ENCODE results near the gene HAO2. TPM values are rescaled to one million over a fixed set of nuclear protein-coding genes. Genes with fewer than 3 reads are reported as not detected.

The HAO2 gene
- total RNA-seq = not detected

- Mint-ChIP-seq H3K27me3 (ENCODE audit: low read depth) (peaks cover 30% of the 10 kb centered on the region), H3K27ac (no peak within 1 kb of the TSS), H3K36me3 (ENCODE audit: insufficient read depth in 2 of 2) (no peaks in the 10 kb centered on the region), H3K9me3 (no peaks in the 10 kb centered on the region), H3K4me1 (ENCODE audit: low read depth) (no peaks in the 10 kb centered on the region), H3K4me3 (no peak within 1 kb of the TSS)
- no peak for DNase-seq
- no peak for ATAC-seq (replicated peaks in 1 of 2)
Measured at GRCh38 chr1:119368554-119368953, at the start of gene HAO2. Gene HAO2 (plus strand): TSS chr1:119368785. CDS start chr1:119381086, 12,301 bp downstream.

GRCh38 chr1:119320100-119320499, 48.5 kb upstream of the HAO2 start:
- Mint-ChIP-seq H3K4me3 (no peak overlapping the region), H3K36me3 (ENCODE audit: insufficient read depth in 2 of 2) (peaks cover 0 to 1% of the 10 kb centered on the region in 2 donors), H3K27ac (peak overlapping the region; percentile 85), H3K4me1 (ENCODE audit: low read depth) (peaks cover 5% of the 10 kb centered on the region), H3K9me3 (no peaks in the 10 kb centered on the region), H3K27me3 (ENCODE audit: low read depth) (peaks cover 5% of the 10 kb centered on the region)
- DNase-seq (no peak), ATAC-seq (replicated peaks in 1 of 2) (no peak)

GRCh38 chr1:119321666-119322419, 46.7 kb upstream of the HAO2 start:
- Mint-ChIP-seq H3K36me3 (ENCODE audit: insufficient read depth in 2 of 2) (peaks cover 0 to 1% of the 10 kb centered on the region in 2 donors), H3K27ac (no peak overlapping the region), H3K9me3 (no peaks in the 10 kb centered on the region), H3K4me1 (ENCODE audit: low read depth) (peaks cover 7% of the 10 kb centered on the region), H3K27me3 (ENCODE audit: low read depth) (peaks cover 14% of the 10 kb centered on the region), H3K4me3 (no peak overlapping the region)
- DNase-seq (no peak), ATAC-seq (replicated peaks in 1 of 2) (no peak)

- ATAC-seq (replicated peaks in 1 of 2) (peak; percentile 28 to 41), DNase-seq (no peak)
- Mint-ChIP-seq H3K27ac (no peak overlapping the region), H3K4me3 (no peak overlapping the region), H3K4me1 (ENCODE audit: low read depth) (peaks cover 21% of the 10 kb centered on the region), H3K27me3 (ENCODE audit: low read depth) (peaks cover 14% of the 10 kb centered on the region), H3K36me3 (ENCODE audit: insufficient read depth in 2 of 2) (peaks cover 0 to 1% of the 10 kb centered on the region in 2 donors), H3K9me3 (no peaks in the 10 kb centered on the region)
Measured at GRCh38 chr1:119323216-119323982, 45.2 kb upstream of the HAO2 start.

GRCh38 chr1:119324198-119324597, 44.4 kb upstream of the HAO2 start:
- no peak overlapping the region for H3K4me3 Mint-ChIP-seq
- no peak for DNase-seq
- no peak overlapping the region for H3K27ac Mint-ChIP-seq
- H3K27me3 Mint-ChIP-seq (ENCODE audit: low read depth) = peaks cover 14% of the 10 kb centered on the region
- H3K36me3 Mint-ChIP-seq (ENCODE audit: insufficient read depth in 2 of 2) = peaks cover 0 to 1% of the 10 kb centered on the region in 2 donors
- peaks cover 21% of the 10 kb centered on the region for H3K4me1 Mint-ChIP-seq (ENCODE audit: low read depth)
- no peak for ATAC-seq (replicated peaks in 1 of 2)
- no peaks in the 10 kb centered on the region for H3K9me3 Mint-ChIP-seq

GRCh38 chr1:119326251-119326650, 42.3 kb upstream of the HAO2 start:
- H3K27ac Mint-ChIP-seq = no peak overlapping the region
- peaks cover 21% of the 10 kb centered on the region for H3K4me1 Mint-ChIP-seq (ENCODE audit: low read depth)
- H3K9me3 Mint-ChIP-seq = no peaks in the 10 kb centered on the region
- DNase-seq (no peak), ATAC-seq (replicated peaks in 1 of 2) (no peak)
- no peaks in the 10 kb centered on the region for H3K36me3 Mint-ChIP-seq (ENCODE audit: insufficient read depth in 2 of 2)
- H3K27me3 Mint-ChIP-seq (ENCODE audit: low read depth) = peaks cover 9% of the 10 kb centered on the region
- H3K4me3 Mint-ChIP-seq = peak overlapping the region; percentile 36 to 82

GRCh38 chr1:119327094-119327449, 41.5 kb upstream of the HAO2 start:
- Mint-ChIP-seq H3K36me3 (ENCODE audit: insufficient read depth in 2 of 2) (no peaks in the 10 kb centered on the region), H3K27me3 (ENCODE audit: low read depth) (peaks cover 9% of the 10 kb centered on the region), H3K9me3 (no peaks in the 10 kb centered on the region), H3K4me3 (peak overlapping the region; percentile 82 to 85), H3K4me1 (ENCODE audit: low read depth) (peaks cover 21% of the 10 kb centered on the region), H3K27ac (no peak overlapping the region)
- ATAC-seq (replicated peaks in 1 of 2) (peak; percentile 12 to 22), DNase-seq (no peak)

- peak; percentile 72 to 73 for ATAC-seq (replicated peaks in 1 of 2)
- peak; percentile 26 to 29 for DNase-seq
- Mint-ChIP-seq H3K4me3 (peak overlapping the region; percentile 82 to 85), H3K27me3 (ENCODE audit: low read depth) (peaks cover 9% of the 10 kb centered on the region), H3K4me1 (ENCODE audit: low read depth) (peaks cover 21% of the 10 kb centered on the region), H3K27ac (no peak overlapping the region), H3K9me3 (no peaks in the 10 kb centered on the region), H3K36me3 (ENCODE audit: insufficient read depth in 2 of 2) (no peaks in the 10 kb centered on the region)
Measured at GRCh38 chr1:119327450-119328155, 41.0 kb upstream of the HAO2 start.

- Mint-ChIP-seq H3K9me3 (no peaks in the 10 kb centered on the region), H3K27ac (no peak overlapping the region), H3K27me3 (ENCODE audit: low read depth) (peaks cover 9% of the 10 kb centered on the region), H3K4me3 (no peak overlapping the region), H3K4me1 (ENCODE audit: low read depth) (peaks cover 15% of the 10 kb centered on the region), H3K36me3 (ENCODE audit: insufficient read depth in 2 of 2) (no peaks in the 10 kb centered on the region)
- DNase-seq (no peak), ATAC-seq (replicated peaks in 1 of 2) (no peak)
Measured at GRCh38 chr1:119329541-119330461, 38.8 kb upstream of the HAO2 start.

- H3K9me3 Mint-ChIP-seq = no peaks in the 10 kb centered on the region
- H3K36me3 Mint-ChIP-seq (ENCODE audit: insufficient read depth in 2 of 2) = no peaks in the 10 kb centered on the region
- peaks cover 9% of the 10 kb centered on the region for H3K27me3 Mint-ChIP-seq (ENCODE audit: low read depth)
- DNase-seq (no peak), ATAC-seq (replicated peaks in 1 of 2) (no peak)
- no peak overlapping the region for H3K27ac Mint-ChIP-seq
- H3K4me3 Mint-ChIP-seq = no peak overlapping the region
- peaks cover 15% of the 10 kb centered on the region for H3K4me1 Mint-ChIP-seq (ENCODE audit: low read depth)
Measured at GRCh38 chr1:119330466-119331189, 38.0 kb upstream of the HAO2 start.

GRCh38 chr1:119331190-119331515, 37.4 kb upstream of the HAO2 start:
- Mint-ChIP-seq H3K27me3 (ENCODE audit: low read depth) (peaks cover 6% of the 10 kb centered on the region), H3K4me3 (no peak overlapping the region), H3K36me3 (ENCODE audit: insufficient read depth in 2 of 2) (no peaks in the 10 kb centered on the region), H3K27ac (no peak overlapping the region), H3K4me1 (ENCODE audit: low read depth) (peaks cover 15% of the 10 kb centered on the region), H3K9me3 (no peaks in the 10 kb centered on the region)
- DNase-seq = no peak
- ATAC-seq (replicated peaks in 1 of 2) = no peak

- no peak for DNase-seq
- Mint-ChIP-seq H3K27ac (no peak overlapping the region), H3K36me3 (ENCODE audit: insufficient read depth in 2 of 2) (no peaks in the 10 kb centered on the region), H3K27me3 (ENCODE audit: low read depth) (no peaks in the 10 kb centered on the region), H3K9me3 (no peaks in the 10 kb centered on the region), H3K4me1 (ENCODE audit: low read depth) (peaks cover 12% of the 10 kb centered on the region), H3K4me3 (no peak overlapping the region)
- no peak for ATAC-seq (replicated peaks in 1 of 2)
Measured at GRCh38 chr1:119331915-119332314, 36.7 kb upstream of the HAO2 start.

All from activated T-cell treated with anti-CD3 and anti-CD28 coated beads, Interleukin-2, amount 50 U/mL, for 72 hours (primary cell).